GM23338 (cell line): ENCODE results near the gene GEN1. TPM values are rescaled to one million over a fixed set of nuclear protein-coding genes. Genes with fewer than 3 reads are reported as not detected.

ENCODE experiments used
- ATAC-seq: fragments of 200-7000 bp; cut with Tn5 transposase; 3 replicates; pipeline ENCODE4 v1.9.1; 2020
- DNase-seq: peaks from one replicate; pipeline ENCODE4 v3.0.0-alpha.2; 2015; ENCODE audit warnings: low spot score
- H2AFZ ChIP-seq: fragments of 200-600 bp; sonication (generic); 2 replicates; pipeline ENCODE4 v1.8.0; 2016; ENCODE audit warnings: antibody characterized with exemption, mild to moderate bottlenecking, moderate library complexity
- H3F3A ChIP-seq: fragments of 200-600 bp; sonication (generic); replicated peaks from 2 replicates; pipeline ENCODE4 v1.8.0; 2017; ENCODE audit warnings: antibody characterized with exemption, mixed run types, low read depth
- H3K27ac ChIP-seq: fragments of 200-600 bp; sonication (generic); 2 replicates; pipeline ENCODE4 v1.6.1; 2016; ENCODE audit warnings: low read depth
- H3K27me3 ChIP-seq: fragments of 200-600 bp; sonication (generic); 2 replicates; pipeline ENCODE4 v1.8.0; 2016; ENCODE audit warnings: mild to moderate bottlenecking, mixed run types, moderate library complexity; ENCODE audit not compliant: insufficient read depth
- H3K36me3 ChIP-seq: fragments of 200-600 bp; sonication (generic); 2 replicates; pipeline ENCODE4 v1.8.0; 2016; ENCODE audit warnings: mild to moderate bottlenecking; ENCODE audit not compliant: insufficient read depth
- H3K4me1 ChIP-seq: fragments of 200-600 bp; sonication (generic); 2 replicates; pipeline ENCODE4 v1.8.0; 2016; ENCODE audit warnings: mild to moderate bottlenecking, moderate library complexity; ENCODE audit not compliant: insufficient read depth
- H3K4me2 ChIP-seq: fragments of 200-600 bp; sonication (generic); 2 replicates; pipeline ENCODE4 v1.7.1; 2017; ENCODE audit warnings: mixed run types
- H3K4me3 ChIP-seq: fragments of 200-600 bp; sonication (generic); 2 replicates; pipeline ENCODE4 v1.6.1; 2016; ENCODE audit warnings: mixed run types
- H3K79me2 ChIP-seq: fragments of 200-600 bp; sonication (generic); replicated peaks from 2 replicates; pipeline ENCODE4 v1.8.0; 2017; ENCODE audit warnings: mild to moderate bottlenecking; ENCODE audit not compliant: insufficient read depth
- H3K9me2 ChIP-seq: fragments of 200-600 bp; sonication (generic); 2 replicates; pipeline ENCODE4 v1.8.0; 2017; ENCODE audit not compliant: insufficient read depth
- H4K20me1 ChIP-seq: fragments of 200-600 bp; sonication (generic); replicated peaks from 2 replicates; pipeline ENCODE4 v1.8.0; 2017; ENCODE audit warnings: mild to moderate bottlenecking; ENCODE audit not compliant: insufficient read depth
- H3K27ac Mint-ChIP-seq: 2 replicates; pipeline ENCODE4 v1.8.0; 2020; ENCODE audit warnings: inconsistent platforms, mild to moderate bottlenecking, moderate library complexity, mixed read lengths
- H3K27me3 Mint-ChIP-seq: 3 replicates; pipeline ENCODE4 v1.8.0; 2022; ENCODE audit warnings: low read depth, mild to moderate bottlenecking, moderate library complexity, mixed read lengths, inconsistent platforms; ENCODE audit not compliant: insufficient read depth, poor library complexity
- H3K36me3 Mint-ChIP-seq: 3 replicates; pipeline ENCODE4 v1.8.0; 2021; ENCODE audit warnings: low read depth, mild to moderate bottlenecking, inconsistent platforms, moderate library complexity, mixed read lengths
- H3K4me1 Mint-ChIP-seq: 3 replicates; pipeline ENCODE4 v1.8.0; 2020; ENCODE audit warnings: mild to moderate bottlenecking, inconsistent platforms, mixed read lengths
- H3K4me3 Mint-ChIP-seq: 3 replicates; pipeline ENCODE4 v1.8.0; 2021; ENCODE audit warnings: moderate library complexity, mild to moderate bottlenecking, inconsistent platforms, mixed read lengths
- H3K9me3 Mint-ChIP-seq: 3 replicates; pipeline ENCODE4 v1.8.0; 2020; ENCODE audit warnings: moderate library complexity, mild to moderate bottlenecking, inconsistent platforms, mixed read lengths
- CREB1 ChIP-seq: fragments of 250-450 bp; sonication (Bioruptor Pico); IDR thresholded peaks from 2 replicates; pipeline ENCODE4 v1.5.0; 2020; ENCODE audit warnings: low read depth, mild to moderate bottlenecking, moderate library complexity
- ETS1 ChIP-seq: IDR thresholded peaks from 2 replicates; pipeline ENCODE4 v1.6.1; 2016; ENCODE audit warnings: antibody characterized with exemption
- EZH2 ChIP-seq: fragments of 200-600 bp; sonication (generic); IDR thresholded peaks from one replicate; pipeline ENCODE4 v1.8.0; 2017; ENCODE audit warnings: antibody characterized with exemption, mild to moderate bottlenecking, low read depth; ENCODE audit not compliant: unreplicated experiment
- EZH2phosphoT487 ChIP-seq: fragments of 200-600 bp; sonication (generic); IDR thresholded peaks from one replicate; pipeline ENCODE4 v1.8.1; 2018; ENCODE audit warnings: antibody characterized with exemption; ENCODE audit not compliant: unreplicated experiment
- JUNB ChIP-seq: IDR thresholded peaks from one replicate; pipeline ENCODE4 v1.6.1; 2016; ENCODE audit warnings: antibody characterized with exemption; ENCODE audit not compliant: unreplicated experiment
- NANOG ChIP-seq: IDR thresholded peaks from 2 replicates; pipeline ENCODE4 v1.6.1; 2016; ENCODE audit warnings: antibody characterized with exemption, borderline replicate concordance
- STAT1 ChIP-seq: IDR thresholded peaks from one replicate; pipeline ENCODE4 v1.6.1; 2016; ENCODE audit warnings: antibody characterized with exemption; ENCODE audit not compliant: unreplicated experiment
- polyA plus RNA-seq: library from polyadenylated mRNA; unstranded; fragments of >200 nt; fragmentation: Nextera tagmentation; extraction: Ambion mirVana; gene quantifications from 2 replicates; pipeline ENCODE4 v1.2.1, GENCODE V29; 2016
- total RNA-seq: library from RNA; depleted of rRNA; stranded (reverse); fragments of >200 nt; shearing (Covaris generic); gene quantifications from 2 replicates; pipeline ENCODE4 v1.2.3, GENCODE V29; 2014
- TF ChIP-seq, protein P1 (sequence below), 2 experiments: fragments of 200-600 bp in 1 of 2; sonication (generic) in 1 of 2; conservative IDR thresholded peaks; 2 replicates each; pipeline versions ENCODE4 v1.5.1 to v1.6.1; 2016 to 2017; ENCODE audit warnings: antibody characterized with exemption in 2 of 2, low read depth in 2 of 2, mild to moderate bottlenecking in 2 of 2, moderate library complexity in 1 of 2
- TF ChIP-seq, protein P2 (sequence below): fragments of 250-450 bp; sonication (Bioruptor Pico); IDR thresholded peaks from 2 replicates; pipeline ENCODE4 v1.5.0; 2020; ENCODE audit warnings: mild to moderate bottlenecking, moderate library complexity

Gene GEN1
- total and polyA plus RNA-seq, 2 experiments from 2014 or later: 14.2 to 43.3 TPM

GRCh38 chr2:17804358-17804757 lies 50.4 kb downstream of the GEN1 start:
- ATAC-seq (no peak), DNase-seq (no peak)
- Histone ChIP-seq H3K4me1 (no peaks in the 10 kb centered on the region), H2AFZ (no peak overlapping the region), H3K27ac (no peak overlapping the region), H3K9me2 (no peaks in the 10 kb centered on the region; the same call in 1 of the 2 replicates), H3K27me3 (no peaks in the 10 kb centered on the region), H3K4me2 (no peak overlapping the region), H3K36me3 (no peaks in the 10 kb centered on the region), H3F3A (no peaks in the 10 kb centered on the region), H3K79me2 (no peaks in the 10 kb centered on the region), H4K20me1 (no peaks in the 10 kb centered on the region), H3K4me3 (no peak overlapping the region)
- Mint-ChIP-seq H3K36me3 (no peaks in the 10 kb centered on the region), H3K27me3 (peaks cover 4% of the 10 kb centered on the region), H3K4me3 (no peak overlapping the region), H3K9me3 (no peaks in the 10 kb centered on the region), H3K27ac (no peak overlapping the region), H3K4me1 (peaks cover 2% of the 10 kb centered on the region)
- TF ChIP-seq JUNB: no peak
- no peak for TF ChIP-seq CREB1
- TF ChIP-seq, protein P1, sequence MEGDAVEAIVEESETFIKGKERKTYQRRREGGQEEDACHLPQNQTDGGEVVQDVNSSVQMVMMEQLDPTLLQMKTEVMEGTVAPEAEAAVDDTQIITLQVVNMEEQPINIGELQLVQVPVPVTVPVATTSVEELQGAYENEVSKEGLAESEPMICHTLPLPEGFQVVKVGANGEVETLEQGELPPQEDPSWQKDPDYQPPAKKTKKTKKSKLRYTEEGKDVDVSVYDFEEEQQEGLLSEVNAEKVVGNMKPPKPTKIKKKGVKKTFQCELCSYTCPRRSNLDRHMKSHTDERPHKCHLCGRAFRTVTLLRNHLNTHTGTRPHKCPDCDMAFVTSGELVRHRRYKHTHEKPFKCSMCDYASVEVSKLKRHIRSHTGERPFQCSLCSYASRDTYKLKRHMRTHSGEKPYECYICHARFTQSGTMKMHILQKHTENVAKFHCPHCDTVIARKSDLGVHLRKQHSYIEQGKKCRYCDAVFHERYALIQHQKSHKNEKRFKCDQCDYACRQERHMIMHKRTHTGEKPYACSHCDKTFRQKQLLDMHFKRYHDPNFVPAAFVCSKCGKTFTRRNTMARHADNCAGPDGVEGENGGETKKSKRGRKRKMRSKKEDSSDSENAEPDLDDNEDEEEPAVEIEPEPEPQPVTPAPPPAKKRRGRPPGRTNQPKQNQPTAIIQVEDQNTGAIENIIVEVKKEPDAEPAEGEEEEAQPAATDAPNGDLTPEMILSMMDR (conservative IDR thresholded peaks at IDR 0.05; ENCODE audit: low read depth in 2 of 2): no peak
- TF ChIP-seq STAT1: no peak

GRCh38 chr2:17805166-17805565 lies 51.2 kb downstream of the GEN1 start:
- no peaks in the 10 kb centered on the region for H3K27me3 ChIP-seq
- H3K4me1 ChIP-seq: no peaks in the 10 kb centered on the region
- no peak overlapping the region for H3K27ac Mint-ChIP-seq
- no peak overlapping the region for H3K27ac ChIP-seq
- H3K36me3 ChIP-seq: no peaks in the 10 kb centered on the region
- peaks cover under 1% of the 10 kb centered on the region; the same call in 1 of the 2 replicates for H3K9me2 ChIP-seq
- no peaks in the 10 kb centered on the region for H3K36me3 Mint-ChIP-seq
- DNase-seq: no peak
- no peaks in the 10 kb centered on the region for H4K20me1 ChIP-seq
- no peak overlapping the region; the same call in 1 of the 2 replicates for H2AFZ ChIP-seq
- peaks cover 4% of the 10 kb centered on the region for H3K27me3 Mint-ChIP-seq
- H3K4me1 Mint-ChIP-seq: peaks cover 4% of the 10 kb centered on the region
- H3K79me2 ChIP-seq: no peaks in the 10 kb centered on the region
- H3F3A ChIP-seq: no peaks in the 10 kb centered on the region
- no peak overlapping the region for H3K4me2 ChIP-seq
- TF ChIP-seq JUNB (no peak), EZH2phosphoT487 (no peak), NANOG (no peak), STAT1 (no peak), ETS1 (no peak), EZH2 (no peak)
- TF ChIP-seq, protein P1 (conservative IDR thresholded peaks at IDR 0.05; ENCODE audit: low read depth in 2 of 2): no peak
- TF ChIP-seq, protein P2, sequence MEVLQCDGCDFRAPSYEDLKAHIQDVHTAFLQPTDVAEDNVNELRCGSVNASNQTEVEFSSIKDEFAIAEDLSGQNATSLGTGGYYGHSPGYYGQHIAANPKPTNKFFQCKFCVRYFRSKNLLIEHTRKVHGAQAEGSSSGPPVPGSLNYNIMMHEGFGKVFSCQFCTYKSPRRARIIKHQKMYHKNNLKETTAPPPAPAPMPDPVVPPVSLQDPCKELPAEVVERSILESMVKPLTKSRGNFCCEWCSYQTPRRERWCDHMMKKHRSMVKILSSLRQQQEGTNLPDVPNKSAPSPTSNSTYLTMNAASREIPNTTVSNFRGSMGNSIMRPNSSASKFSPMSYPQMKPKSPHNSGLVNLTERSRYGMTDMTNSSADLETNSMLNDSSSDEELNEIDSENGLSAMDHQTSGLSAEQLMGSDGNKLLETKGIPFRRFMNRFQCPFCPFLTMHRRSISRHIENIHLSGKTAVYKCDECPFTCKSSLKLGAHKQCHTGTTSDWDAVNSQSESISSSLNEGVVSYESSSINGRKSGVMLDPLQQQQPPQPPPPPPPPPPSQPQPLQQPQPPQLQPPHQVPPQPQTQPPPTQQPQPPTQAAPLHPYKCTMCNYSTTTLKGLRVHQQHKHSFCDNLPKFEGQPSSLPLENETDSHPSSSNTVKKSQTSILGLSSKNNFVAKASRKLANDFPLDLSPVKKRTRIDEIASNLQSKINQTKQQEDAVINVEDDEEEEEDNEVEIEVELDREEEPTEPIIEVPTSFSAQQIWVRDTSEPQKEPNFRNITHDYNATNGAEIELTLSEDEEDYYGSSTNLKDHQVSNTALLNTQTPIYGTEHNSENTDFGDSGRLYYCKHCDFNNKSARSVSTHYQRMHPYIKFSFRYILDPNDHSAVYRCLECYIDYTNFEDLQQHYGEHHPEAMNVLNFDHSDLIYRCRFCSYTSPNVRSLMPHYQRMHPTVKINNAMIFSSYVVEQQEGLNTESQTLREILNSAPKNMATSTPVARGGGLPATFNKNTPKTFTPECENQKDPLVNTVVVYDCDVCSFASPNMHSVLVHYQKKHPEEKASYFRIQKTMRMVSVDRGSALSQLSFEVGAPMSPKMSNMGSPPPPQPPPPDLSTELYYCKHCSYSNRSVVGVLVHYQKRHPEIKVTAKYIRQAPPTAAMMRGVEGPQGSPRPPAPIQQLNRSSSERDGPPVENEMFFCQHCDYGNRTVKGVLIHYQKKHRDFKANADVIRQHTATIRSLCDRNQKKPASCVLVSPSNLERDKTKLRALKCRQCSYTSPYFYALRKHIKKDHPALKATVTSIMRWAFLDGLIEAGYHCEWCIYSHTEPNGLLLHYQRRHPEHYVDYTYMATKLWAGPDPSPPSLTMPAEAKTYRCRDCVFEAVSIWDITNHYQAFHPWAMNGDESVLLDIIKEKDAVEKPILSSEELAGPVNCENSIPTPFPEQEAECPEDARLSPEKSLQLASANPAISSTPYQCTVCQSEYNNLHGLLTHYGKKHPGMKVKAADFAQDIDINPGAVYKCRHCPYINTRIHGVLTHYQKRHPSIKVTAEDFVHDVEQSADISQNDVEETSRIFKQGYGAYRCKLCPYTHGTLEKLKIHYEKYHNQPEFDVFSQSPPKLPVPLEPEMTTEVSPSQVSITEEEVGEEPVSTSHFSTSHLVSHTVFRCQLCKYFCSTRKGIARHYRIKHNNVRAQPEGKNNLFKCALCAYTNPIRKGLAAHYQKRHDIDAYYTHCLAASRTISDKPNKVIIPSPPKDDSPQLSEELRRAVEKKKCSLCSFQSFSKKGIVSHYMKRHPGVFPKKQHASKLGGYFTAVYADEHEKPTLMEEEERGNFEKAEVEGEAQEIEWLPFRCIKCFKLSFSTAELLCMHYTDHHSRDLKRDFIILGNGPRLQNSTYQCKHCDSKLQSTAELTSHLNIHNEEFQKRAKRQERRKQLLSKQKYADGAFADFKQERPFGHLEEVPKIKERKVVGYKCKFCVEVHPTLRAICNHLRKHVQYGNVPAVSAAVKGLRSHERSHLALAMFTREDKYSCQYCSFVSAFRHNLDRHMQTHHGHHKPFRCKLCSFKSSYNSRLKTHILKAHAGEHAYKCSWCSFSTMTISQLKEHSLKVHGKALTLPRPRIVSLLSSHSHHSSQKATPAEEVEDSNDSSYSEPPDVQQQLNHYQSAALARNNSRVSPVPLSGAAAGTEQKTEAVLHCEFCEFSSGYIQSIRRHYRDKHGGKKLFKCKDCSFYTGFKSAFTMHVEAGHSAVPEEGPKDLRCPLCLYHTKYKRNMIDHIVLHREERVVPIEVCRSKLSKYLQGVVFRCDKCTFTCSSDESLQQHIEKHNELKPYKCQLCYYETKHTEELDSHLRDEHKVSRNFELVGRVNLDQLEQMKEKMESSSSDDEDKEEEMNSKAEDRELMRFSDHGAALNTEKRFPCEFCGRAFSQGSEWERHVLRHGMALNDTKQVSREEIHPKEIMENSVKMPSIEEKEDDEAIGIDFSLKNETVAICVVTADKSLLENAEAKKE (CRISPR knock-in tag): no peak
- H3K4me3 ChIP-seq: no peak overlapping the region
- no peaks in the 10 kb centered on the region for H3K9me3 Mint-ChIP-seq
- no peak overlapping the region for H3K4me3 Mint-ChIP-seq
- no peak for ATAC-seq
